T-cell (primary cell): ENCODE results near the gene ADSL. TPM values are rescaled to one million over a fixed set of nuclear protein-coding genes. Genes with fewer than 3 reads are reported as not detected.

Experiments
- ATAC-seq, 4 experiments: fragments of 200-7000 bp in 3 of 4; fragments of 150-1000 bp in 1 of 4; cut with Tn5 transposase; replicated peaks in 1 of 4; 1 replicate in 3 of 4; 2 replicates in 1 of 4; pipeline ENCODE4 v1.10.0; 2021; ENCODE audit warnings: moderate library complexity in 3 of 4, mild to moderate bottlenecking in 2 of 4, moderate number of reproducible peaks in 1 of 4
- CTCF ChIA-PET, 2 donors: fragments of 300-600 bp; sonication (Branson Sonifier 250); formaldehyde crosslinking; loops; one replicate each; lab custom pipeline; 2022; ENCODE audit warnings: antibody characterized with exemption in 2 of 2; lab: Charles Lee
- POLR2A ChIA-PET, 2 donors: fragments of 300-600 bp; sonication (Branson Sonifier 250); formaldehyde crosslinking; loops; one replicate each; lab custom pipeline; 2022; ENCODE audit warnings: antibody characterized with exemption in 2 of 2; lab: Charles Lee
- DNase-seq, 35 experiments: peaks; one replicate each; pipeline versions ENCODE4 v3.0.0 to v3.0.0-alpha.2; 2013 to 2023
- H3K27ac ChIP-seq: one replicate; pipeline ENCODE4 v1.5.1; 2013; ENCODE audit warnings: low read length
- H3K27me3 ChIP-seq, 2 experiments: replicated peaks in 1 of 2; 1 replicate in 1 of 2; 2 replicates in 1 of 2; pipeline versions ENCODE4 v1.6.1 to v1.7.0; 2013; ENCODE audit warnings: low read length in 1 of 2, mixed read lengths in 1 of 2; ENCODE audit not compliant: control insufficient read depth in 2 of 2, insufficient read depth in 2 of 2; ENCODE audit errors: extremely low read depth in 1 of 2
- H3K36me3 ChIP-seq, 2 donors: 1 replicate in 1 of 2; 2 replicates in 1 of 2; pipeline versions ENCODE4 v1.6.1 to v1.7.0; 2013; ENCODE audit warnings: low read length in 1 of 2; ENCODE audit not compliant: control insufficient read depth in 2 of 2, insufficient read depth in 1 of 2; ENCODE audit errors: extremely low read depth in 1 of 2
- H3K4me1 ChIP-seq, 2 experiments: 1 replicate in 1 of 2; 2 replicates in 1 of 2; pipeline versions ENCODE4 v1.6.1 to v1.7.0; 2013; ENCODE audit warnings: low read length in 2 of 2, mixed read lengths in 1 of 2; ENCODE audit not compliant: insufficient read depth in 2 of 2, control insufficient read depth in 1 of 2; ENCODE audit errors: extremely low read depth in 1 of 2
- H3K4me3 ChIP-seq, 2 donors: 1 replicate in 1 of 2; 2 replicates in 1 of 2; pipeline versions ENCODE4 v1.5.1 to v1.7.0; 2013; ENCODE audit warnings: mild to moderate bottlenecking in 2 of 2, low read length in 1 of 2, moderate library complexity in 1 of 2; ENCODE audit not compliant: control insufficient read depth in 1 of 2; ENCODE audit errors: extremely low read depth in 1 of 2
- H3K9me3 ChIP-seq: 2 replicates; pipeline ENCODE4 v1.7.0; 2013
- H3K27ac Mint-ChIP-seq, 2 donors: one replicate each; pipeline ENCODE4 v1.8.0; 2020 to 2021; ENCODE audit warnings: mild to moderate bottlenecking in 2 of 2, mixed read lengths in 2 of 2
- H3K27me3 Mint-ChIP-seq, 2 donors: one replicate each; pipeline ENCODE4 v1.8.0; 2021 to 2022; ENCODE audit warnings: mixed read lengths in 2 of 2
- H3K36me3 Mint-ChIP-seq: one replicate; pipeline ENCODE4 v1.8.0; 2021; ENCODE audit warnings: mixed read lengths
- H3K4me1 Mint-ChIP-seq, 3 donors: one replicate each; pipeline ENCODE4 v1.8.0; 2020 to 2022; ENCODE audit warnings: mixed read lengths in 3 of 3, mild to moderate bottlenecking in 1 of 3
- H3K4me3 Mint-ChIP-seq, 3 donors: one replicate each; pipeline ENCODE4 v1.8.0; 2020 to 2022; ENCODE audit warnings: mild to moderate bottlenecking in 3 of 3, mixed read lengths in 3 of 3, moderate library complexity in 3 of 3
- H3K9me3 Mint-ChIP-seq, 3 donors: one replicate each; pipeline ENCODE4 v1.8.0; 2020 to 2022; ENCODE audit warnings: mixed read lengths in 3 of 3
- WGBS: methylation state at CpG from one replicate; pipeline ENCODE4 v1.1.5; 2013; ENCODE audit warnings: missing lambda C conversion rate; ENCODE audit not compliant: insufficient coverage; 5-methylcytosine and 5-hydroxymethylcytosine counted together
- total RNA-seq, 35 experiments: library from RNA in 6 of 35; stranded (reverse) in 6 of 35; fragments of 120-200 nt in 1 of 35; gene quantifications; one replicate each; pipeline versions ENCODE4 v1.2.1 to v1.2.4 and lab custom pipeline; 2013 to 2026

The ADSL gene
- total RNA-seq, 5 donors from 2014 or later (not counting 1 experiment from before 2014, with no cell fraction given), result 64.0 to 84.3 (median 75.1) TPM

DNA sequence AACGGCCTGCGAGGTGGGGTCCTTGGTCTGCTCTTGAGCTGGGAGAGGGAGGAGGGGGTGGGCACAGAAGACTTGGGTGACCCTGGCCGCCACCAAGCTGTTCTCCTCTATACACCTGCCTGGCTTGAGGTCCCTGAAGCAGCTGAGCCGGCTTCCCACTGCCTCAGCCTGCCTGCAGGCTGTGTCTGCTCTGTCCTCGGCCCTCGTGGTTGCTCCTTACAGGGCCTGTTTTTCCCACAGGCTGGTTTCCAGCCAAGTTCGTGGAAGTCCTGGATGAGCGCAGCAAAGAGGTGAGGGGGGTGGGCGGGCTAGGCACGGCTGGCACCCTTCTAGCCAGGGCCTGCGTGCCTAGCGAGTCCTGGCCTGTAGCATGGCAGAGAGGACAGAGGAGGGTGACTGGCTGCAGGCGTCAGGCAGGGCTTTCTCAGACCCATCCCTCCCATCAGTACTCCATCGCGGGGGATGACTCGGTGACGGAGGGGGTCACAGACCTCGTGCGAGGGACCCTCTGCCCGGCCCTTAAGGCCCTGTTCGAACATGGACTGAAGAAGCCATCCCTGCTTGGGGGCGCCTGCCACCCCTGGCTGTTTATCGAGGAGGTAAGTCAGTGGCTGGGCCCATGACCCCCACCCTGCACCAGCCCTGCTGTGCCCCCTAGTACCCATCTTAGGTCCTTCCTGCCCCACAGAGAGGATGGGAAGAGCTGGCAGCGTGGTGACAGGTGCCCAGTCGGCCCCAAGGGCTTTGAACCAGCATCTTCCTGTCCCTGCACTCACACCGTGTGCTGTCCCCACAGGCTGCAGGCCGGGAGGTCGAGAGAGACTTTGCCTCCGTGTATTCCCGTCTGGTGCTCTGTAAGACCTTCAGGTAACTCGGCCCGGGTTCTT is 61.8 kb downstream of the ADSL start:
- DNase-seq, result no peak
- no peak overlapping the region for H3K4me3 ChIP-seq
- Mint-ChIP-seq H3K36me3 (peaks cover 29% of the 10 kb centered on the region), H3K27ac (peak overlapping the region in 1 of 2 donors; percentile 11), H3K27me3 (no peaks in the 10 kb centered on the region), H3K9me3 (no peaks in the 10 kb centered on the region), H3K4me3 (no peak overlapping the region), H3K4me1 (peaks cover 10 to 19% (median 16%) of the 10 kb centered on the region in 3 donors)
- ChIA-PET CTCF (interaction anchor here (0.6 kb wide), 2 partner anchors 402 to 510 kb away, joined by 3 to 5 read pairs; no protein-coding TSS in a partner anchor), POLR2A (no interaction called here)
- peaks cover 0 to 19% of the 10 kb centered on the region in 2 experiments for H3K4me1 ChIP-seq
- no peaks in the 10 kb centered on the region for H3K9me3 ChIP-seq
- ATAC-seq, result no peak
- H3K27me3 ChIP-seq, result no peaks in the 10 kb centered on the region
- no peak overlapping the region for H3K27ac ChIP-seq
- WGBS, result 91% methylated on average over 12 of the region's 32 CpGs
- peaks cover 30 to 83% of the 10 kb centered on the region in 2 donors for H3K36me3 ChIP-seq

DNA sequence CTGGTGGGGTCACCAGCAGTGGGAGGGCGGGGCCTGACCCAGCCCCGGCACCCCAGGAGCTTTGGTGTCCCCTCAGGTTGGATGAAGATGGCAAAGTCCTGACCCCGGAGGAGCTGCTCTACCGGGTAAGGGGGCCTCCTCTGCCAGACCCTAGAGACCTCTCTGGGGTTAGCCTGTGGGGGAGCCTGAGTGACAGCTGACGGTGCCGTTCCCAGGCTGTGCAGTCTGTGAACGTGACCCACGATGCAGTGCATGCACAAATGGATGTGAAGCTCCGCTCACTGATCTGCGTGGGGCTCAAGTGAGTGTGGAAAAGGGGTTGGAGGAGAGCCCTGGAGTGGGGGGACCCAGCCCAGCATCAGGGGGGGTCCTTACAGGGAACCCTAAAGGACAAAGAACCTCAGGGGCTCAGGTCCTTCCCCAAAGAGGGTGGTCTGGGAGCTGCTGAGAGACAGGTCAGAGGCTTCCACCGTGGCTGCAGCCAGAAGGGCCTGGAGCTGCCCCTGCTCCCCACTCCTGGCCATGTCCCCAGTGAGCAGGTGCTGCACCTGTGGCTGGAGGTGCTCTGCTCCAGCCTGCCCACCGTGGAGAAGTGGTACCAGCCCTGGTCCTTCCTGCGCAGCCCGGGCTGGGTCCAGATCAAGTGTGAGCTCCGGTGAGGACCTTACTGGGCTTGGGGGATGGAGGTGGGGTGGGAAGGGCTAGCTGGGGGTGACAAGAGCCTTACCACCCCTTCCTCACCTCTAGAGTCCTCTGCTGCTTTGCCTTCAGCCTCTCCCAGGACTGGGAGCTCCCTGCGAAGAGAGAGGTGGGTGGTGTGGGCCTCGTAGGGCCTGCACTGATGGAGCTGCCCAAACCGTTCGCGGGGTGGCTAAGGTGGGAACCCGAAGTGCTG is 62.7 kb downstream of the ADSL start:
- peak in 1 of 4 experiments; percentile 8 for ATAC-seq
- Histone ChIP-seq H3K27me3 (no peaks in the 10 kb centered on the region), H3K4me1 (peaks cover 0 to 11% of the 10 kb centered on the region in 2 experiments), H3K9me3 (no peaks in the 10 kb centered on the region), H3K4me3 (no peak overlapping the region), H3K36me3 (peaks cover 30 to 81% of the 10 kb centered on the region in 2 donors), H3K27ac (no peak overlapping the region)
- peaks cover 3 to 14% (median 7%) of the 10 kb centered on the region in 3 donors for H3K4me1 Mint-ChIP-seq
- no peak for DNase-seq
- ChIA-PET POLR2A (interaction anchor here in 1 of 2 donors (0.6 kb wide), 1 partner anchor 1044 kb away, joined by 3 read pairs; no protein-coding TSS in a partner anchor), CTCF (interaction anchor here in 1 of 2 donors (0.6 kb wide), 1 partner anchor 401 kb away, joined by 3 read pairs; no protein-coding TSS in a partner anchor)
- no peak overlapping the region for H3K4me3 Mint-ChIP-seq
- H3K9me3 Mint-ChIP-seq, result no peaks in the 10 kb centered on the region
- 96% methylated on average over 14 of the region's 21 CpGs for WGBS
- H3K27ac Mint-ChIP-seq, result no peak overlapping the region
- H3K36me3 Mint-ChIP-seq, result peaks cover 24% of the 10 kb centered on the region
- no peaks in the 10 kb centered on the region for H3K27me3 Mint-ChIP-seq

DNA sequence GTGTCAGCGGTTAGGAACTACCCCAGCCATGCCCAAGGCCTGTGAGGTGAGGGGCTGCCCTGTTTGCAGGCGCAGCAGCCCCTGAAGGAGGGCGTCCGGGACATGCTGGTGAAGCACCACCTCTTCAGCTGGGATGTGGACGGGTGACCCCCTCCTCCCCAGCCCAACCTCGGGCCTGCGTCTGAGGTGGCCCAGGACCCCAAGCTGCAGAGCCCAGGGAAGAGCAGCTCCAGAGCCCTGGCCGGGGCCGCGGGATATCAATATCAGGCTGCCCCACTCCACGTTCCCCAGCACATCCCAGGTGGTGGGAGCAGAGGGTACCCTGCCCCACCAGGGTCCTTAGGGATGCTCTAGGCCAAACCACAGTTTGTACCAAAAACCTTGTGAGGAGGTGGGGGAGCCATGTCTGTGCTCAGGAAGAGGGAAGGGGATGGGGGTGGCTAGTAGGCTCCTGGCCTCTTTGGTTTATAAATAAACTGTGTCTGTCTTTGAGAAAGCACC is 63.4 kb downstream of the ADSL start:
- Histone ChIP-seq H3K36me3 (peaks cover 28 to 79% of the 10 kb centered on the region in 2 donors), H3K4me1 (peaks cover 0 to 5% of the 10 kb centered on the region in 2 experiments), H3K9me3 (no peaks in the 10 kb centered on the region), H3K27ac (no peak overlapping the region), H3K4me3 (no peak overlapping the region), H3K27me3 (no peaks in the 10 kb centered on the region)
- 100% methylated on average over 1 of the region's 11 CpGs for WGBS
- ChIA-PET POLR2A (interaction anchor here (0.5 to 0.6 kb wide), 2 partner anchors 404 to 1045 kb away, joined by 3 read pairs; no protein-coding TSS in a partner anchor), CTCF (no interaction called here)
- Mint-ChIP-seq H3K27me3 (no peaks in the 10 kb centered on the region), H3K4me1 (peaks cover 2 to 16% (median 9%) of the 10 kb centered on the region in 3 donors), H3K9me3 (no peaks in the 10 kb centered on the region), H3K27ac (peak overlapping the region in 1 of 2 donors; percentile 11), H3K4me3 (no peak overlapping the region), H3K36me3 (peaks cover 20% of the 10 kb centered on the region)
- DNase-seq, result no peak
- no peak for ATAC-seq

DNA sequence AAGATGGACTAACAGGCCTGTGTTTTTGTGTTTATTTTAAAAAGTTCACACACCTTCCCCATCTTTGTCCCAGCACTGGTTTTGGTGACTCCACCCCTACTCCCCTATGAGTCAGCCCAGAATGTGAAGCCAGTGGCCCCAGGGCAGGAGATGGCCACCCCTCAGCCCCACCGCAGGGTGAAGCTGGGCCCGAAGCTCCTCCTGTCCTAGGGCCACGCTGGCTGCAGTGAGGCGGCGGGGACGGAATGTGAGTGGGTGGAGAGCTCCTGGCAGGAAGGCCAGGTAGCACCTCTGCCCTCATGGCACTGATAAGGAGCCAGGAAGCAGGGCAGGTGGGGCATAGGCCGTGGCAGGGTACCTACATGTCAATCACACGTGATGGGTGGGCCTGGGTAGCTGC is 64.0 kb downstream of the ADSL start:
- Mint-ChIP-seq H3K27me3 (no peaks in the 10 kb centered on the region), H3K36me3 (peaks cover 22% of the 10 kb centered on the region), H3K4me1 (peaks cover 7 to 22% (median 15%) of the 10 kb centered on the region in 3 donors), H3K4me3 (no peak overlapping the region), H3K27ac (peak overlapping the region; percentile 11 to 43), H3K9me3 (no peaks in the 10 kb centered on the region)
- no peak for ATAC-seq
- no peak for DNase-seq
- Histone ChIP-seq H3K36me3 (peaks cover 26 to 75% of the 10 kb centered on the region in 2 donors), H3K4me3 (no peak overlapping the region), H3K27me3 (no peaks in the 10 kb centered on the region), H3K4me1 (peaks cover 0 to 9% of the 10 kb centered on the region in 2 experiments), H3K27ac (no peak overlapping the region), H3K9me3 (no peaks in the 10 kb centered on the region)
- POLR2A ChIA-PET, result interaction anchor here in 1 of 2 donors (0.6 kb wide), 1 partner anchor 176 kb away, joined by 4 read pairs; no protein-coding TSS in a partner anchor
- WGBS, result 100% methylated on average over 2 of the region's 8 CpGs
- CTCF ChIA-PET, result interaction anchor here in 1 of 2 donors (0.5 kb wide), 1 partner anchor 53 kb away, joined by 8 read pairs; no protein-coding TSS in a partner anchor

DNA sequence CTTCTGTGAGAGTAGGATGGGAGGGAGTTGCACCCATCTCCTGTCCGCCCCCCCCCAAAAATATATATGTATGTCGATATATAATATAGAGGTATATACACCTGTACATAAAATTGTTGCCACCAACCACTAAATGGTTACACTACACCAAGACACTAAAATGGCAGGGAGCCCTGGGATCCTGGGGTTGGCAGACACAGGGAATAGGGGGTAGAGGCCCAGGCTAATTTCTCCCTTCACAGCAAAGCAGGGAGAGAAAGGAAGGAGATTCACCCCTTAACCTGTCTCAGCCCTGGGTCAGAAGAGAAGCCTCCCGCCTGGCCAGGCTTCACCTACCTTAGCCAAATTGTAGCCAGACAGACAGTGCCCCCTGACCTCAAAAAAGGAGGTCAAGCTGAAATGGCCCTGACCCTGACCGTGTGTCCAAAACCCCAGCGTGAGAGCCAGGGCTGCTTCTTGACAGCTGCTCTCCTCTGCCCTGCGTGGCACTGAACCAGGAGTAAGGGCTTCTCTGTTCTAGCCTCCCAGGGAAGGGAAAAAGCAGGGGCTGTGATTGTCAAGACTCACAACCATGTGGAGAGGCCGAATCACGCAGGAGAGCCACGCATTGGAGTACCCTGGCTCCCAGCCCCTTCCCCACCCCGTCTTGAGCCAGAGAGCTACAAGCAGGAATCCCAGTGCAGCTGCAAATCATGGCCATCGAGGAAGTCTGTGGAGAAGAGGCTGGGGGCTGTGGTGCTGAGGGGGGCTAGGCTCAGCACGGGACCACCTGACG is 64.6 kb downstream of the ADSL start:
- no peak overlapping the region for H3K27ac Mint-ChIP-seq
- Histone ChIP-seq H3K4me1 (peaks cover 1 to 15% of the 10 kb centered on the region in 2 experiments), H3K27me3 (no peaks in the 10 kb centered on the region), H3K27ac (no peak overlapping the region), H3K4me3 (no peak overlapping the region), H3K36me3 (peaks cover 26 to 70% of the 10 kb centered on the region in 2 donors), H3K9me3 (no peaks in the 10 kb centered on the region)
- 99% methylated on average over 7 of the region's 13 CpGs for WGBS
- H3K4me3 Mint-ChIP-seq, result no peak overlapping the region
- POLR2A ChIA-PET, result interaction anchor here in 1 of 2 donors (0.6 kb wide), 1 partner anchor 176 kb away, joined by 4 read pairs; no protein-coding TSS in a partner anchor
- no peak for DNase-seq
- no peaks in the 10 kb centered on the region for H3K9me3 Mint-ChIP-seq
- H3K27me3 Mint-ChIP-seq, result no peaks in the 10 kb centered on the region
- ATAC-seq, result no peak
- H3K4me1 Mint-ChIP-seq, result peaks cover 14 to 28% (median 21%) of the 10 kb centered on the region in 3 donors
- CTCF ChIA-PET, result interaction anchor here in 1 of 2 donors (0.5 kb wide), 1 partner anchor 54 kb away, joined by 8 read pairs; no protein-coding TSS in a partner anchor
- peaks cover 28% of the 10 kb centered on the region for H3K36me3 Mint-ChIP-seq
